ENCODE measurements around the gene FDX1.
"Not testable (repeated sequence)": the region's sequence is repeated elsewhere in the genome, so short reads cannot be mapped to it uniquely, and the experiment has no call there.

The FDX1 gene

GRCh38 chr11:110429731-110430266, at the start of gene FDX1:
Gene FDX1, plus strand, starts transcription at chr11:110429948. Its CDS starts 173 bp downstream, at chr11:110430121.
- DNase-seq = peak; percentile 85 to 88

DNA sequence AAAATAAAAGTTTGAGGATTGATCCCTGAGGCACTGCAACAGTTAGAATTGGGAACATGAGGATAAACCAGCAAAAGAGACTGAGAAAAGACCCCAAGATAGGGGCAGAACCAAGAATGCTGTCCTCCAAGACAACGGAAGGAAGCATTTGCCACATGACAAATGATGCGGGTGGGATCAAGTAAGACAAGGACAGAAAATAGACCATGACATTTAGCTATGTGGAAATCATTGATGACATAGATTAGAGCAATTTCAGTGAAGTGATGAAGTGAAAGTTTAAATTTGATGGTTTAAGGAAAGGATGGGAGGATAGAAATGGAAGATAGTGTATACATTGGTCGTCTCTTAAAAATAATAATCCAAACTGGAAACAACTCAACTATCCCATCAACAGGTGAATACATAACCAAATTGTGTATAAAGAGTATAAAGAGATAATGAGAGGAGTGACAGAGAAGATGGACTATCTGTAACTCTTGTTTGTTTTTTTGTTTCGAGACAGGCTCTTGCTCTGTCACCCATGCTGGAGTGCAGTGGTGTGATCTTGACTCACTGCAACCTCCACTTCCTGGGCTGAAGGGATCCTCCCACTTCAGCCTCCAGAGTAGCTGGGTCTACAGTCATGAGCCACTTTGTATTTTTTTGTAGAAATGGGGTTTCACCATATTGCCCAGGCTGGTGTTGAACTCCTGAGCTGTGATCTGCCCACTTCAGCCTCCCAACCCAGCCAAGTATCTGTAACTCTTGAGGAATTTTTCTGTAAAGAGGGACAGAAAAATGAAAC, 48.7 kb upstream of the FDX1 start:
- DNase-seq = no peak

GRCh38 chr11:110388231-110388630, 41.5 kb upstream of the FDX1 start:
- not testable (repeated sequence) for DNase-seq

DNA sequence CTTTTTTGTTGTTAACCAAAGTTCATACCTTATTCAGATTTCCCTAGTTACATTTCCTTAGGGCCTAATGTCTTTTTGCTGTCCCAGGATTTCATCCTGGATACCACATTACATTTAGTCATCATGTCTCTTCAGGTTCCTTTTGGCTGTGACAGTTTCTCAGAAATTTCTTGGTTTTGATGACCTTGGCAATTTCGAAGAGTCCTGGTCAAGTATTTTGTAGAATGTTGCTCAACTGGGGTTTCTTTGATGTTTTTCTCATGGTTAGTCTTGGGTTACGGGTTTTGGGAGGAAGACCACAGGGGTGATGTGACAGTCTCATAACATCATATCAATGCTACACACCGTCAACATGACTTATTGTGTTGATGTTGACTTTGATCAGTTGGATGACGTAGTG, 39.8 kb upstream of the FDX1 start:
- no peak for DNase-seq

DNA sequence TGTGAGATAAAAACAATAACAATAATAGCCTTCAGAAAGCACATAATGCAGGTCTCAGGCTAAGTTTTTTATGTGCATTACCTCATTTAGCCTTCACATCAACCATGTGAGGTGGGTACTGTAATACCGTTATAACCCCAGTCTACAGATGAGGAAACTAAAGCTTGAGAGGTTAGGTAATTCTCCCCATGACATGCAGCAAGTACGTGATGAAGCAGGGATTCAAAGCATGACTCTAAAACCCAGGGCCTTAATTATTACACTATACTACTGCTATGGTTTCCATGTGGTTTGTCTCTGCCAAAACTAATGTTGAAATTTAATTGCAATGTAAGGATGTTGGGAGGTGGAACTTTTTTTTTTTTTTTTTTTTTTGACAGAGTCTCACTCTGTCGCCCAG, 37.7 kb upstream of the FDX1 start:
- no peak for DNase-seq

- not testable (repeated sequence) for DNase-seq
These were observed 32.0 kb upstream of the FDX1 start for GRCh38 chr11:110397668-110398286.

DNA sequence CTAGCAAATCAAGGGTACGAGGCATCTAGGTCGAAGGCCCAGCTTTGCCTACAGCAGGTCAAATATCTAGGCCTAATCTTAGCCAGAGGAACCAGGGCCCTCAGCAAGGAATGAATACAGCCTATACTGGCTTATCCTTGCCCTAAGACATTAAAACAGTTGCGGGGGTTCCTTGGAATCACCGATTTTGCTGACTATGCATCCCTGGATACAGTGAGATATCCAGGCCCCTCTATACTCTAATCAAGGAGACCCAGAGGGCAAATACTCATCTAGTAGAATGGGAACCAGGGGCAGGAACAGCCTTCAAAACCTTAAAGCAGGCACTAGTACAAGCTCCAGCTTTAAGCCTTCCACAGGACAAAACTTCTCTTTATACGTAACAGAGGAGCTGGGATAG, 26.2 kb upstream of the FDX1 start:
- not testable (repeated sequence) for DNase-seq

- DNase-seq = not testable (repeated sequence)
These were observed 24.1 kb upstream of the FDX1 start for GRCh38 chr11:110405636-110406035.

- DNase-seq = no peak
These were observed 22.4 kb upstream of the FDX1 start for GRCh38 chr11:110407315-110407714.

DNA sequence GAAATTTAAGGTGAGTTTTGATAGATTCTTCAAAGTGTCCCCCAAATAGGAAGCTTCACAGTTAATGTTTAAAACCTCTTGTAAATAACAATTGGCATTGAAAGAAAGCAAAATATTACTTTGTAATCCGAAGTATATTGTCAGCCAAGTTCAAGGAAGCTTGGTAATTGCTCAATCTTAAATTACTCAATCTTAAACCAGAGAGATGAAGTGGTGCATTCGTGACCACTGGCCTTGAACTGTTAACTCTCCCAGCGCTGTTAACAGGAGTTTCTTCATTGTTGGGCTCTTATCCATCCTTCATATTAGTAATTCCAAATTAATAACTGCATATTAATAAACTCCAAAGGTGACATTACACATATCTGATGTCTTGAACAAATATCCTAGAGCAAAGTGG, 20.6 kb upstream of the FDX1 start:
- no peak for DNase-seq

GRCh38 chr11:110410651-110411050, 19.1 kb upstream of the FDX1 start:
- no peak for DNase-seq

- DNase-seq = no peak
These were observed 14.7 kb upstream of the FDX1 start for GRCh38 chr11:110415081-110415480.

DNA sequence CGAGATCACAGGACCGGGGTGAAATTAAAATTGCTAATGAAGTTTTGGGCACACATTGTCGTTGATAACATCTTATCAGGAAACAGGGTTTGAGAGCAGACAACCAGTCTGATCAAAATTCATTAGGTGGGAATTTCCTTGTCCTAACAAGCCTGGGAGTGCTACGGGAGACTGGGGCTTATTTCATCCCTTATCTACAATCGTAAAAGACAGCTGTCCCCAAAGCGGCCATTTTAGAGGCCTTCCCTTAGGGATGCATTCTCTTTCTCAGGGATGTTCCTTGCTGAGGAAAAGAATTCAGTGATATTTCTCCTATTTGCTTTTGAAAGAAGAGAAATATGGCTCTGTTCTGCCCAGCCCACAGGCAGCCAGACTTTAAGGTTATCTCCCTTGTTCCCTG, 8.1 kb upstream of the FDX1 start:
- DNase-seq = not testable (repeated sequence)

DNA sequence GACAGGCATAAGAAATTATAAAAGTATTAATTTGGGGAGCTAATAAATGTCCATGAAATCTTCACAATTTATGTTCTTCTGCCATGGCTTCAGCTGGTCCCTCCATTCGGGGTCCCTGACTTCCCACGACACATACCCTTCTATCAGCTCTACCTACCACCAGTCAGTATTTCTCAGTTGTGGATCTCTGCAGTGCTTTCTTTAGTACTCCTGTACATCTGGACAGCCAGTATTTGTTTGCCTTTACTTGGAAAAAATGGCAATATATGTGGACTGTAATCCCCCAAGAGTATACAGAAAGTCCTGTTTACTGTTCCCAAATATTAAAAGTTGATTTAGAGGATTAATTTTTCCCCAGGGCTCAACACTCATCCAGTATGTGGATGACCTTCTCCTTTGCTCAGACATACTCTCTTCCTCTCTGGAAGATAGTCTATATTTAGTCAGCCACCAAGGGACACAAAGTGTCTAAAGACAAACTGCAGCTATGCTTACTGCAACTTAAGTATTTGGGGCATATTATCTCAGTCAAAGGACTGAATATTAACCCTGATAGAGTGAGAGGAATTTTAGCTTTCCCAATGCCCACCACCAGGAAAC, 7.3 kb upstream of the FDX1 start:
- DNase-seq = no peak

DNA sequence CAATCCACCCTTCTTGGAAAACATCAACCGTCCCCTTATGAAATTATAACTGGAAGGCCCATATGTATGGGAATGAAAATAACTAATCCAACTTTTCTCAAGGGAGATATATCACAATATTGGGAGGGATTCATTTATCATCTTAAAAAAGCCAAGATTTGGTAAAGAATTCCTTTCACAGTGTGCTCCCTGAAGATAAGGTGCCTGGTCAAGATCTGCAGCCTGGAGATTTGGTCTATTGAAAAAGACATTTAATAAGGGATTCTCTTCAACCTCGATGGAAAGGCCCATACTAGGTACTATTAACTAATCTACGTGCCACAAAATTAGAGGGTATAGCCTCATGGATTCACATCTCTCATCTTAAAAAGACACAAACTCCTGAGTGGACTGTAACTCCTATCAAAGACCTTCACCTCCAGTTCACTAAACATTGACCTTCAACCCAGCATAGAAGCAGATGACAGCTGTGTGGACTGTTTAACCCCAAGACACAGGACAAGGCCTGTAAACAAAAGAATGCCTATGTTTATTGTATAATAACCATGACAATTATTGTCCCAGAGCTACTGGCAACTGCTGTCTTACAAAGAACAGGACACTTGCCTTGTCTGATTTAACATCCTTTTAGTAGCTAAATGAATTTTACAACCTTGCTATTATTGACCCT, 4.8 kb upstream of the FDX1 start:
- DNase-seq = no peak

DNA sequence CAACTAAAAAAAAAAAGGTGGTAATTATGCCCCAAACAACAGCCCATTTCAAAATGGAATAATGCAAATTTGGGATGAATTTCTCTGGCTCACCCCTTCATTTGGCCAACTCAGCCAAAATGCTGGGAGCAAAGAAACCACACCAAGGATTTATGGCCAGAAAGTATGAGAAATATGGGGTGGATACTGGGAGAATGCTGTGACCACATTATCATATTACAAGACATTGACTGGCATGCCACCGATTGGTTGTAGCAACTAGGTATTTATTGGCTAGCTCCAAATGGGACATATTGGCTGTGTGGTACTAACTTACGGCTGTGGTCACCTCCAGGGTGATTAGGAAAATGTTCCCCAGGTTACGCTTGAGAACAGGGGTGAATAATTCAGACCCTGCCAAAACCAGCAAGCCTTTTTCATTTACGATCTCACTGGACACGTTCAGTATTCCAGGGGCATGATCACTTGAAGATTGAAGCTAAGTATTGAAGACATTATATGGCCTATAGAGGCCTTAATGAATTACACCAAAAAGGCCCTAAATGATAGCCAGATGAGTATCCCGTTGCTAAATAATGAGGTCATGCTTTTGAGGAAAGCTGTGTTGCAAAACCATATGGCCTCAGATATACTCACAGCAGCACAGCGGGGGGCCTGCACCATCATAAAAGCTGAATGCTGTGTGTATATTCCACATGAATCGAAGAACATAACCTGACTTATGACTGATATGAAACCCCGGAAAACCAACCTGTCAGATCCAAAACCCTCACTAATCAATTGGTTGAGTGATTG, 3.8 kb upstream of the FDX1 start:
- DNase-seq = no peak

DNA sequence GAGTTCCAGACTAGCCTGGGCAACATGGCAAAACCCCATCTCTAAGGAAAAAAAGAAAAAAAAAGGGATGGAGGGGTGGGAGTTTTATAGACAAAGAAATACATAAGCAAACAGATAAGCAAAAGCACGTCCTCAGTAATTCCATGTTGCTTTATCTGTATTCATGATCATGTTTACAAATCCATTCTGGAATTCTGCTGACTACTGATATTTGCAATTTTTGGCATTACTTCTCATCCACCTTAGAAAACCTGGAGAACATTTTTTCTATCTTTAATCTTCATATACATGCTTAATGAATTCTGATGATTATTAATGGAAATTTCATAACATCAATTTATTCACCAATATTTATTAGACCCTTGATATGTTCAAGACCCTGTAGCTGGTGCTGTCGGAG, 1.7 kb upstream of the FDX1 start:
- DNase-seq = no peak

GRCh38 chr11:110428956-110429730, 605 bp upstream of the FDX1 start:
- no peak for DNase-seq

DNA sequence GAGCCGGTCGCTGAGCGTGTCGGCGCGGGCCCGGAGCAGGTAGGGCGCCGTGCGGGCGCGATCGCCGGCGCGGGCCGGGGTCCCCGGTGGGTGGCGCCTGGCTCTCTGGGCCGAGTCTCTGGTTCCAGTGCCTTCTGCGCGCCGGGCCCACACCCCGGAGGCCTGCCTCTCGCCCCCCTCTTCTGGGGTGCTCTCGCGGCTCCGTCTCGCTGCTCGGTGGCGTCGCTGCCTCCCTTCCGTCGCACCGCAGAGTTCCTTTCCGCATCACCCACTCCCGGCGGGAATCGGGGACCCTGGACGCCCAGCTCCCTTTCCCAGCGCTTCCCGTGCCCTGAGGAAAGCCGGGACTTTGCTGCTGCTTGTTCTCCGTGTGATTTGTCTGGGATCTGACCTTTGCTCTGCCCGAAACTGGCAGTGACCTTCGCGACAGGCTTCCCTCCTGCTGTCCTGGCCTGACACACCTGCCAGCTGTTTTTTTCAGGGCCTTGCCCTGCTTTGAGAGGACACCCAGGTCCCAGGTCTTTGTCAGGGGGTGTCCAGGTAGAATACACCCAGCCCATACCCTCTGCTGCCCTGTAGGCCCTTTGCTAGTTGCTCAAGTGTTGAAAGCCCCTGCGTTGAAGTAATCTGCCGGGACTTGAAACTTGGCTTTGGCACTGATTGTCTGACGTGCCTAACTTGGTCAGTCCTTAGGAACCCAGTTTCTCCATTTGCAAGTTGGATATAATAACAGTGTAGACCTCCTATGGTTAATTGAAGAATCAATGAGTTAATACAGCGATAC, 711 bp downstream of the FDX1 start:
- no peak for DNase-seq

DNA sequence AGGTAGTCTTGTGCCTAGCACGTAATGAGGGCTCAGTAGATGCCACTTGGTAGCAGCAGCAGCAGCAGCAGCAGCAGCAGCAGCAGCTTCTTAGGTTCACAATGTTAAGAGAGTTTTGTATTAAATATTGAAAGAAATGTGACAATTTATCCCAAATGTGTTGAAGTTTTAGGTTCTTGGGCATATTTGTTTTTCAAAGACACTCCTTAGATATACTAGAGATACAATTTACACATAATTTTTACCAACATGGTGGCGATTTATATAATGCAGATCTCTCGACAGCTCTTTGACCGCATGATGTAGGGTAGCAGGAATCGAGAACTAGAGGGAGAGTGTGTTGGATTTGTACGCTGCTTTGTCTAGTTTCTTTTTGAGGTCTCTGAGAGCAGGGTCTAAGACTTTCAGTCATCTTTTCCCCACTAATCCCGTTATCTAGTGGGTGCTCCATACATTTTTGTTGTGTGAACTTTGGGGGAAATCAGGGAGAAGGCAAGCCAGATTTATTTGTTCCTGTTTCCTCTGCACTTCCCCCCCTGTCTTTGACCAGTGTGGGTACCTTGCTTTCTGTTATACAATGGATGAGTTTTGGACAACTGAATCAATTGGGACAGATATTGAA, 1.4 kb downstream of the FDX1 start:
- no peak for DNase-seq
